Neutrophil (primary cell): ENCODE data around the gene AGAP2.
"Not testable (repeated sequence)": the region's sequence is repeated elsewhere in the genome, so short reads cannot be mapped to it uniquely, and the experiment has no call there.

Source experiments
- H3K27ac ChIP-seq: fragments of 200-600 bp; sonication (generic); 2 replicates; pipeline ENCODE4 v1.5.1; 2016; ENCODE audit warnings: mild to moderate bottlenecking, moderate library complexity
- H3K27me3 ChIP-seq: fragments of 200-600 bp; sonication (generic); 2 replicates; pipeline ENCODE4 v1.6.0; 2016; ENCODE audit warnings: mild to moderate bottlenecking
- H3K36me3 ChIP-seq: fragments of 200-600 bp; sonication (generic); 2 replicates; pipeline ENCODE4 v1.5.1; 2017
- H3K4me1 ChIP-seq, 2 experiments: fragments of 200-600 bp in 1 of 2; sonication (generic) in 1 of 2; 1 replicate in 1 of 2; 2 replicates in 1 of 2; pipeline versions ENCODE4 v1.5.1 to v1.6.1; 2013 to 2016; ENCODE audit warnings: low read depth in 1 of 2, low read length in 1 of 2, mild to moderate bottlenecking in 1 of 2, moderate library complexity in 1 of 2; ENCODE audit not compliant: control insufficient read depth in 1 of 2, insufficient read depth in 1 of 2
- H3K4me3 ChIP-seq, 2 experiments: fragments of 200-600 bp in 1 of 2; sonication (generic) in 1 of 2; 1 replicate in 1 of 2; 2 replicates in 1 of 2; pipeline ENCODE4 v1.5.1; 2013 to 2016; ENCODE audit warnings: low read depth in 1 of 2, low read length in 1 of 2, mild to moderate bottlenecking in 1 of 2, moderate library complexity in 1 of 2
- H3K9me3 ChIP-seq: fragments of 200-600 bp; sonication (generic); 2 replicates; pipeline ENCODE4 v1.5.1; 2016
- TF ChIP-seq, protein P1 (sequence below): fragments of 200-600 bp; sonication (generic); IDR thresholded peaks from 2 replicates; pipeline ENCODE4 v1.5.1; 2016; ENCODE audit warnings: antibody characterized with exemption

Gene AGAP2

DNA sequence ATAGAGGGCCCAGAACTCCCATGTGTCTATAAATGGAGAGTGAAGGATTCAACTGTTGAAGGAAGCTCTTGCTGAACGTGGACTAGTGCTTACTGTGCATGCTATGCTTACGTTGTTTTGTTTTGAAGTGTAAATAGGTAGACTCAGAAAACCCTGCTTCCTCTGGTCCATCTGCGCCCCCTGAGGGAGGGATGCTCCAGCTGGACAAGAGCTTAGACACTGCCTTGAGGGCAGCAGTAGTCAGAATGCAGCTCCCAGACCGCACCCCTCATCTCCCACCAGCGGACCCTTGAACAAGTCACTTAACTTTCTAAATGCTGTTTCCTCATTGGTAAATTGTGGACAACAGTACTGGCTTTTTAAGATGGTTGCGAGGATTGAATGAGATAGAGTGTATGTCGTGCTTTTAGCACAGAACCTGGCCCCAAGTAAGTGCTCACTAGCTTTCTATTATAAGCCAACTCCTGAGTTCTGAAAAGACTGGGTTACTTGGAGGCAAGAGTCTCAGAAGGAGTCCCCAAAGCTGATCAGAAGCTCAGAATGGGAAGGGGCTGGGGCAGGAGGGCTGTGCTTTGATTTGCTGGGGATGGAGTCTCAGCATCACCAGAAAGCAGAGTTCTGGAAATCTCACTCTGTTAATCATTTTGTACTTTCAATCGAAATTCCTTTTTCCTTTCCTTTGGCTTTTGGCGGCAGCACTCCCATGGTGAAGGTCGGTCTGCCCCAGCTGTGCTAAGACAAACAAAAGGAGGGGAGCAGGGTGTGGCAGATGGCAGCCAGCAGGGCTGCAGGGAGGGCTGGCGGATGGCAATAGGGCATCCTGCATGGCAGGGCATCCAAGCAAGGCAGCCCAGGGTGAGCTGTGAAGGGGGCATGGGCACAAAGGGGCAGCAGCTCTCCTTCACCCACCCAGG is 15.6 kb downstream of the AGAP2 start:
- Histone ChIP-seq H3K36me3 (peaks cover 96% of the 10 kb centered on the region), H3K27ac (peak overlapping the region; percentile 61), H3K27me3 (no peaks in the 10 kb centered on the region), H3K4me1 (no peaks in the 10 kb centered on the region), H3K9me3 (no peaks in the 10 kb centered on the region), H3K4me3 (no peak overlapping the region)
- TF ChIP-seq, protein P1, sequence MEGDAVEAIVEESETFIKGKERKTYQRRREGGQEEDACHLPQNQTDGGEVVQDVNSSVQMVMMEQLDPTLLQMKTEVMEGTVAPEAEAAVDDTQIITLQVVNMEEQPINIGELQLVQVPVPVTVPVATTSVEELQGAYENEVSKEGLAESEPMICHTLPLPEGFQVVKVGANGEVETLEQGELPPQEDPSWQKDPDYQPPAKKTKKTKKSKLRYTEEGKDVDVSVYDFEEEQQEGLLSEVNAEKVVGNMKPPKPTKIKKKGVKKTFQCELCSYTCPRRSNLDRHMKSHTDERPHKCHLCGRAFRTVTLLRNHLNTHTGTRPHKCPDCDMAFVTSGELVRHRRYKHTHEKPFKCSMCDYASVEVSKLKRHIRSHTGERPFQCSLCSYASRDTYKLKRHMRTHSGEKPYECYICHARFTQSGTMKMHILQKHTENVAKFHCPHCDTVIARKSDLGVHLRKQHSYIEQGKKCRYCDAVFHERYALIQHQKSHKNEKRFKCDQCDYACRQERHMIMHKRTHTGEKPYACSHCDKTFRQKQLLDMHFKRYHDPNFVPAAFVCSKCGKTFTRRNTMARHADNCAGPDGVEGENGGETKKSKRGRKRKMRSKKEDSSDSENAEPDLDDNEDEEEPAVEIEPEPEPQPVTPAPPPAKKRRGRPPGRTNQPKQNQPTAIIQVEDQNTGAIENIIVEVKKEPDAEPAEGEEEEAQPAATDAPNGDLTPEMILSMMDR, result no peak

DNA sequence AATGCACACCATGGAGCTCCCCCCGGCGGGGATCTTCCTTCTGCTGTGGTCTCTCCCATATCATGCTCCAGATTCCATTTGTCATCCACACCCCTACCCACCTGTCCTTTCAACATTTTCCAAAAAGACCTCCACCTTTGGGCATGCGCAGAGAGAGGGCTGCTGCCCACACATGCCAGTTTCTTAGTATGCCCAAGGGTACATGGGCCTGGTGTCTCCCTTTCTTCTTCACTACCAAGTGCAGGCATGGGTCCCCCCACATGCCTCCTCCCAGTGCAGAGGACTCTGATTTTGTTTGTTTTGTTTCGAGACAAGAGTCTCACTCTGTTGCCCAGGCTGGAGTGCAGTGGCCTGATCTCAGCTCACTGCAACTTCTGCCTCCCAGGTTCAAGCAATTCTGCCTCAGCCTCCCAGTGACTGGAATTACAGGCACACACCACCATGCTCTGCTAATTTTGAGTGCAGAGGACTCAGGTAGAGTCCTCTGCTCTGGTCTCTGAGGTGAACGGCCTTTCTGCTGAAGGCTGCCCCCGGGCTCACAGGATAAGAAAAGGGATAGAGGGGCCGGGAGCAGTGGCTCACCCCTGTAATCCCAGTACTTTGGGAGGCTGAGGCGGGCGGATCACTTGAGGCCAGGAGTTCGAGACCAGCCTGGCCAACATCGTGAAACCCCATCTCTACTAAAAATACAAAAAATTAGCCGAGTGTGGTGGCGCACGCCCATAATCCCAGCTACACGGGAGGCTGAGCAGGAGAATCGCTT is 16.5 kb downstream of the AGAP2 start:
- H3K27ac ChIP-seq, result peak overlapping the region; percentile 33
- not testable (repeated sequence) for H3K27me3 ChIP-seq, H3K4me3 ChIP-seq, H3K4me1 ChIP-seq, H3K9me3 ChIP-seq
- H3K36me3 ChIP-seq, result peaks cover 96% of the 10 kb centered on the region

DNA sequence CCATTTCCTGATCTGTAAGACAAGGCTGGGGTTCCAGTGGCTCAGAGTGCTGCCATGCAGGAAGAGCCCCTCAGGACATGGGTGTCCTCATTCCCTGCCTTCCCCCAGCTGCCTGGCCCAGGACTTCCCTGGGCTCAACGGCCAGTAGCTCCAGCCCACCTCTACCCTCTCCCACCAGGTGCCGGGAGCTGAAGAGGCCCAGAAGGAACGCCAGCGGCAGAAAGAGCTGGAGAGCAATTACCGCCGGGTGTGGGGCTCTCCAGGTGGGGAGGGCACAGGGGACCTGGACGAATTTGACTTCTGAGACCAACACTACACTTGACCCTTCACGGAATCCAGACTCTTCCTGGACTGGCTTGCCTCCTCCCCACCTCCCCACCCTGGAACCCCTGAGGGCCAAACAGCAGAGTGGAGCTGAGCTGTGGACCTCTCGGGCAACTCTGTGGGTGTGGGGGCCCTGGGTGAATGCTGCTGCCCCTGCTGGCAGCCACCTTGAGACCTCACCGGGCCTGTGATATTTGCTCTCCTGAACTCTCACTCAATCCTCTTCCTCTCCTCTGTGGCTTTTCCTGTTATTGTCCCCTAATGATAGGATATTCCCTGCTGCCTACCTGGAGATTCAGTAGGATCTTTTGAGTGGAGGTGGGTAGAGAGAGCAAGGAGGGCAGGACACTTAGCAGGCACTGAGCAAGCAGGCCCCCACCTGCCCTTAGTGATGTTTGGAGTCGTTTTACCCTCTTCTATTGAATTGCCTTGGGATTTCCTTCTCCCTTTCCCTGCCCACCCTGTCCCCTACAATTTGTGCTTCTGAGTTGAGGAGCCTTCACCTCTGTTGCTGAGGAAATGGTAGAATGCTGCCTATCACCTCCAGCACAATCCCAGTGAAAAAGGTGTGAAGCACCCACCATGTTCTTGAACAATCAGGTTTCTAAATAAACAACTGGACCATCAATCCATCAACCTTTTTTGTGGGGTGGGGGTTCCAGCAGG is 17.6 kb downstream of the AGAP2 start:
- TF ChIP-seq, protein P1, result no peak
- Histone ChIP-seq H3K9me3 (no peaks in the 10 kb centered on the region), H3K27me3 (no peaks in the 10 kb centered on the region), H3K4me3 (no peak overlapping the region), H3K36me3 (peaks cover 96% of the 10 kb centered on the region), H3K27ac (peak overlapping the region; percentile 33), H3K4me1 (no peaks in the 10 kb centered on the region)

- Histone ChIP-seq H3K4me1 (no peaks in the 10 kb centered on the region), H3K4me3 (no peak overlapping the region), H3K27ac (no peak overlapping the region), H3K9me3 (no peaks in the 10 kb centered on the region), H3K27me3 (no peaks in the 10 kb centered on the region), H3K36me3 (peaks cover 98% of the 10 kb centered on the region)
- TF ChIP-seq, protein P1, result no peak
Observed at GRCh38 chr12:57719777-57720605, 18.6 kb downstream of the AGAP2 start.

GRCh38 chr12:57718641-57719528 is 19.7 kb downstream of the AGAP2 start:
- peaks cover 98% of the 10 kb centered on the region for H3K36me3 ChIP-seq
- H3K27me3 ChIP-seq, result no peaks in the 10 kb centered on the region
- no peak overlapping the region for H3K4me3 ChIP-seq
- no peaks in the 10 kb centered on the region for H3K9me3 ChIP-seq
- H3K4me1 ChIP-seq, result no peaks in the 10 kb centered on the region
- no peak overlapping the region for H3K27ac ChIP-seq
- TF ChIP-seq, protein P1, result no peak
